IMR-90 (cell line): ENCODE measurements around the gene F12. TPM values are rescaled to one million over a fixed set of nuclear protein-coding genes. Genes with fewer than 3 reads are reported as not detected.

ENCODE experiments used
- ATAC-seq: fragments of 200-7000 bp; cut with Tn5 transposase; 2 replicates; pipeline ENCODE4 v1.9.1; 2020; ENCODE audit warnings: low read depth, mild to moderate bottlenecking, moderate library complexity
- BruUV-seq: library from RNA; stranded (reverse); fragments of 400-500 nt; replicated peaks from 2 replicates; lab custom pipeline; 2021; lab: Mats Ljungman, UMichigan
- CTCF ChIA-PET: fragments of 300-600 bp; formaldehyde crosslinking; extraction: SDS; loops from one replicate; lab custom pipeline; 2021; ENCODE audit warnings: antibody characterized with exemption; lab: Yijun Ruan, JAX
- POLR2A ChIA-PET: fragments of 300-600 bp; sonication (Branson Sonifier 250); formaldehyde crosslinking; loops from one replicate; lab custom pipeline; 2022; ENCODE audit warnings: antibody characterized with exemption; ENCODE audit not compliant: unreplicated experiment; lab: Charles Lee
- DNase-seq: peaks from one replicate; pipeline ENCODE4 v3.0.0; 2013
- H2AFZ ChIP-seq: replicated peaks from 2 replicates; pipeline ENCODE3; 2013; ENCODE audit warnings: low read length, mild to moderate bottlenecking; ENCODE audit not compliant: poor library complexity
- H2AK5ac ChIP-seq: 2 replicates; pipeline ENCODE4 v1.6.1; 2013; ENCODE audit warnings: low read depth, low read length, inconsistent platforms
- H2AK9ac ChIP-seq: replicated peaks from 2 replicates; pipeline ENCODE3; 2013; ENCODE audit warnings: mild to moderate bottlenecking, low read depth, low read length, moderate library complexity; ENCODE audit not compliant: poor library complexity
- H2BK120ac ChIP-seq: 2 replicates; pipeline ENCODE4 v1.6.1; 2013; ENCODE audit warnings: low read depth, low read length, inconsistent platforms
- H2BK15ac ChIP-seq: 3 replicates; pipeline ENCODE4 v1.6.1; 2013; ENCODE audit warnings: low read depth, low read length, inconsistent platforms
- H2BK20ac ChIP-seq: 2 replicates; pipeline ENCODE4 v1.6.1; 2013; ENCODE audit warnings: low read depth, mild to moderate bottlenecking, inconsistent platforms, low read length, moderate library complexity
- H2BK5ac ChIP-seq: 2 replicates; pipeline ENCODE4 v1.6.1; 2013; ENCODE audit warnings: mild to moderate bottlenecking, low read depth, low read length, inconsistent platforms; ENCODE audit not compliant: poor library complexity, severe bottlenecking
- H3K14ac ChIP-seq: replicated peaks from 2 replicates; pipeline ENCODE4 v1.6.1; 2013; ENCODE audit warnings: low read depth, low read length, inconsistent platforms
- H3K18ac ChIP-seq: 2 replicates; pipeline ENCODE4 v1.6.1; 2013; ENCODE audit warnings: low read depth, low read length, control low read depth
- H3K23ac ChIP-seq: 2 replicates; pipeline ENCODE4 v1.6.1; 2013; ENCODE audit warnings: low read depth, low read length, inconsistent platforms
- H3K27ac ChIP-seq: 2 replicates; pipeline ENCODE4 v1.5.1; 2013; ENCODE audit warnings: mild to moderate bottlenecking, control low read depth, low read length; ENCODE audit not compliant: insufficient read depth
- H3K27me3 ChIP-seq: 2 replicates; pipeline ENCODE4 v1.6.1; 2013; ENCODE audit warnings: low read length; ENCODE audit not compliant: control insufficient read depth, insufficient read depth
- H3K36me3 ChIP-seq: 2 replicates; pipeline ENCODE4 v1.6.1; 2013; ENCODE audit warnings: low read length, mixed read lengths; ENCODE audit not compliant: control insufficient read depth, insufficient read depth
- H3K4ac ChIP-seq: 2 replicates; pipeline ENCODE4 v1.6.1; 2013; ENCODE audit warnings: low read depth, low read length, inconsistent platforms
- H3K4me1 ChIP-seq: 2 replicates; pipeline ENCODE4 v1.6.1; 2013; ENCODE audit warnings: low read length, mixed read lengths; ENCODE audit not compliant: control insufficient read depth, insufficient read depth
- H3K4me2 ChIP-seq: 2 replicates; pipeline ENCODE4 v1.6.1; 2013; ENCODE audit warnings: low read depth, mild to moderate bottlenecking, control low read depth, low read length, moderate library complexity
- H3K4me3 ChIP-seq: 2 replicates; pipeline ENCODE4 v1.5.1; 2013; ENCODE audit warnings: low read depth, mild to moderate bottlenecking, control low read depth, low read length, moderate library complexity; ENCODE audit not compliant: insufficient read depth
- H3K56ac ChIP-seq: 2 replicates; pipeline ENCODE4 v1.6.1; 2013; ENCODE audit warnings: low read length, inconsistent platforms; ENCODE audit not compliant: insufficient read depth; ENCODE audit errors: extremely low read depth
- H3K79me1 ChIP-seq, 2 experiments: 2 replicates each; pipeline ENCODE4 v1.6.1; 2013; ENCODE audit warnings: low read length in 2 of 2, inconsistent platforms in 1 of 2, low read depth in 1 of 2
- H3K9ac ChIP-seq: 2 replicates; pipeline ENCODE4 v1.6.1; 2013; ENCODE audit warnings: low read depth, low read length, control low read depth
- H3K9me1 ChIP-seq: 2 replicates; pipeline ENCODE4 v1.6.1; 2013; ENCODE audit warnings: low read length, inconsistent platforms; ENCODE audit not compliant: insufficient read depth
- H3K9me3 ChIP-seq: 2 replicates; pipeline ENCODE4 v1.6.1; 2013; ENCODE audit warnings: low read length; ENCODE audit not compliant: control insufficient read depth, insufficient read depth
- H4K20me1 ChIP-seq: 2 replicates; pipeline ENCODE4 v1.6.1; 2013; ENCODE audit warnings: low read length, inconsistent platforms; ENCODE audit not compliant: insufficient read depth
- H4K5ac ChIP-seq: 2 replicates; pipeline ENCODE4 v1.6.1; 2013; ENCODE audit warnings: mild to moderate bottlenecking, low read depth, low read length, control low read depth
- H4K8ac ChIP-seq, 2 experiments: 2 replicates each; pipeline ENCODE4 v1.6.1; 2013; ENCODE audit warnings: low read depth in 2 of 2, low read length in 2 of 2, control low read depth in 1 of 2, inconsistent platforms in 1 of 2
- H4K91ac ChIP-seq: 2 replicates; pipeline ENCODE4 v1.6.1; 2013; ENCODE audit warnings: low read depth, low read length, inconsistent platforms; ENCODE audit not compliant: insufficient read depth
- BHLHE40 ChIP-seq: fragments of 150-350 bp; IDR thresholded peaks from 2 replicates; pipeline ENCODE4 v1.6.1; 2016; ENCODE audit warnings: mild to moderate bottlenecking, low read depth, low read length
- CEBPB ChIP-seq: IDR thresholded peaks from 2 replicates; pipeline ENCODE4 v1.6.1; 2012; ENCODE audit warnings: low read depth, low read length, improper control_type of control experiment
- CHD1 ChIP-seq: IDR thresholded peaks from 2 replicates; pipeline ENCODE4 v1.6.1; 2012; ENCODE audit warnings: low read depth, low read length, improper control_type of control experiment
- FOS ChIP-seq: fragments of 150-350 bp; IDR thresholded peaks from 2 replicates; pipeline ENCODE4 v1.6.1; 2016; ENCODE audit warnings: low read depth, low read length
- MAFK ChIP-seq: IDR thresholded peaks from 2 replicates; pipeline ENCODE4 v1.6.1; 2012; ENCODE audit warnings: low read depth, low read length, improper control_type of control experiment
- MAZ ChIP-seq: IDR thresholded peaks from 2 replicates; pipeline ENCODE4 v1.6.1; 2012; ENCODE audit warnings: low read depth, mild to moderate bottlenecking, low read length, improper control_type of control experiment, moderate library complexity, borderline replicate concordance
- MXI1 ChIP-seq: IDR thresholded peaks from 2 replicates; pipeline ENCODE4 v1.6.1; 2012; ENCODE audit warnings: low read depth, mild to moderate bottlenecking, low read length, moderate library complexity, borderline replicate concordance
- NFE2L2 ChIP-seq: fragments of 150-350 bp; IDR thresholded peaks from 2 replicates; pipeline ENCODE4 v1.6.1; 2016; ENCODE audit warnings: low read depth, mild to moderate bottlenecking, low read length
- POLR2A ChIP-seq: IDR thresholded peaks from 2 replicates; pipeline ENCODE4 v1.6.1; 2012; ENCODE audit warnings: mild to moderate bottlenecking, low read depth, low read length
- RAD21 ChIP-seq: IDR thresholded peaks from 2 replicates; pipeline ENCODE4 v1.6.1; 2012; ENCODE audit warnings: low read length, improper control_type of control experiment
- RCOR1 ChIP-seq: IDR thresholded peaks from 2 replicates; pipeline ENCODE4 v1.6.1; 2012; ENCODE audit warnings: mild to moderate bottlenecking, low read length, improper control_type of control experiment; ENCODE audit not compliant: insufficient replicate concordance
- RFX5 ChIP-seq: IDR thresholded peaks from 2 replicates; pipeline ENCODE4 v1.8.0; 2012; ENCODE audit warnings: low read depth, mild to moderate bottlenecking, low read length, moderate library complexity
- SMC3 ChIP-seq: fragments of 150-350 bp; IDR thresholded peaks from 2 replicates; pipeline ENCODE4 v1.6.1; 2016; ENCODE audit warnings: low read depth, mild to moderate bottlenecking, antibody characterized with exemption, low read length, moderate library complexity
- WGBS, 2 experiments: methylation state at CpG; one replicate each; pipeline versions ENCODE4 v1.1.5 to v1.1.7; 2013; ENCODE audit warnings: missing lambda C conversion rate in 2 of 2; ENCODE audit not compliant: insufficient read length in 1 of 2; ENCODE audit errors: extremely low coverage in 2 of 2; 5-methylcytosine and 5-hydroxymethylcytosine counted together
- dilution Hi-C: fragments of 300-500 bp; cut with HindIII; formaldehyde crosslinking; loops from one replicate; pipeline ENCODE4 v1.14.3; 2018; ENCODE audit warnings: low sequenced_read_pairs; ENCODE audit not compliant: unreplicated experiment
- in situ Hi-C: fragments of 300-500 bp; cut with MboI; formaldehyde crosslinking; loops from 3 replicates; pipeline ENCODE4 v1.14.3; 2019; ENCODE audit warnings: low sequenced_read_pairs, inconsistent platforms, mixed read lengths
- intact Hi-C: fragments of 100-400 bp; cut with micrococcal nuclease; formaldehyde crosslinking; loops from 2 replicates; pipeline ENCODE4 v1.10.0; 2022
- polyA plus RNA-seq, 3 experiments: library from polyadenylated mRNA; depleted of rRNA; stranded (reverse); fragments of >200 nt; gene quantifications; 2 replicates each; pipeline ENCODE4 v1.2.3, GENCODE V29; 2012; ENCODE audit warnings: low replicate concordance in 1 of 3
- total RNA-seq: library from RNA; depleted of rRNA; stranded (reverse); fragments of >200 nt; gene quantifications from 2 replicates; pipeline ENCODE4 v1.2.3, GENCODE V29; 2012
- TF ChIP-seq, protein P1 (sequence below): fragments of 150-350 bp; IDR thresholded peaks from 2 replicates; pipeline ENCODE4 v1.6.1; 2017; ENCODE audit warnings: mild to moderate bottlenecking, antibody characterized with exemption, low read length, low read depth
- TF ChIP-seq, protein P2 (sequence below): fragments of 150-350 bp; IDR thresholded peaks from 2 replicates; pipeline ENCODE4 v1.6.1; 2016; ENCODE audit warnings: low read depth, mild to moderate bottlenecking, low read length, moderate library complexity, borderline replicate concordance
- TF ChIP-seq, protein P3 (sequence below): conservative IDR thresholded peaks from 2 replicates; pipeline ENCODE4 v1.5.1; 2012; ENCODE audit warnings: mild to moderate bottlenecking, low read depth, low read length, improper control_type of control experiment

Gene F12
- total and polyA plus RNA-seq, 2 of the 4 experiments (the other 2 are of a cell fraction) = 0.36 to 1.2 TPM

DNA sequence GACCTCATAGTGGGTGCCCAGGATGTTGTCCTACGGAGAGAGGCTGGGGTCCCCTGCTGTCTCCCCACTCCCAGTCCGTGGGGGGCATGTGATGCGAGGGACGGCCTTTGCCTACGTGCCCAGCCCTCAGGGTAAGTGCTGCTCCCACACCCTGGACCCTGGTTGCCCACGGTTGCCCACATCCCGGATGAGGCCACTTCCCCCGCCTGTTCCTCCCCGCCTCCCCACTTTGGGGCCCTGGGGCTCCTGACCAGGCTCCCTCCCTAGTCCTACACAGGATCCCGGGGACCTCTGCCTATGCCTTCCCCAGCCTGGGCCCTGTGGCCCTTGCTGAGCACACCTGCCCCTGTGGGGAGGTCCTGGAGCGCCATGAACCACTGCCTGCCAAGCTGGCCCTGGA is 23.6 kb downstream of the F12 start:
- peaks cover 19% of the 10 kb centered on the region for H4K20me1 ChIP-seq
- no peak overlapping the region for H3K4ac ChIP-seq
- ATAC-seq = no peak
- H3K18ac ChIP-seq = no peak overlapping the region
- H4K91ac ChIP-seq = no peak overlapping the region
- dilution Hi-C loops = no loop called here
- peaks cover 37% of the 10 kb centered on the region for H3K27me3 ChIP-seq
- H3K27ac ChIP-seq = no peak overlapping the region
- no peak overlapping the region for H2BK15ac ChIP-seq
- H4K5ac ChIP-seq = no peak overlapping the region
- no peak overlapping the region for H2BK20ac ChIP-seq
- H3K4me1 ChIP-seq = peaks cover 21% of the 10 kb centered on the region
- H3K9me1 ChIP-seq = peaks cover 13% of the 10 kb centered on the region
- POLR2A ChIA-PET = no interaction called here
- peaks cover 0 to 2% of the 10 kb centered on the region in 2 experiments; a peak in 1 of 4 replicates for H3K79me1 ChIP-seq
- no peak overlapping the region for H3K9ac ChIP-seq
- H2BK5ac ChIP-seq = no peak overlapping the region
- no peak overlapping the region for H2AK5ac ChIP-seq
- H3K9me3 ChIP-seq = no peaks in the 10 kb centered on the region
- H2AFZ ChIP-seq = no peak overlapping the region
- no peak overlapping the region for H3K23ac ChIP-seq
- no peaks in the 10 kb centered on the region for H3K36me3 ChIP-seq
- no peak overlapping the region for H3K14ac ChIP-seq
- 79% methylated on average over 4 of the region's 11 CpGs; no CpG with 5 or more reads in 1 of the 2 experiments for WGBS, 2 experiments
- no peak overlapping the region for H3K4me3 ChIP-seq
- H4K8ac ChIP-seq = no peak overlapping the region
- in situ Hi-C loops = no loop called here
- intact Hi-C loops = no loop called here
- H3K56ac ChIP-seq = no peak overlapping the region
- no peak overlapping the region for H3K4me2 ChIP-seq
- TF ChIP-seq NFE2L2 = no peak
- TF ChIP-seq RAD21 = no peak
- TF ChIP-seq CHD1 = no peak
- TF ChIP-seq, protein P1, sequence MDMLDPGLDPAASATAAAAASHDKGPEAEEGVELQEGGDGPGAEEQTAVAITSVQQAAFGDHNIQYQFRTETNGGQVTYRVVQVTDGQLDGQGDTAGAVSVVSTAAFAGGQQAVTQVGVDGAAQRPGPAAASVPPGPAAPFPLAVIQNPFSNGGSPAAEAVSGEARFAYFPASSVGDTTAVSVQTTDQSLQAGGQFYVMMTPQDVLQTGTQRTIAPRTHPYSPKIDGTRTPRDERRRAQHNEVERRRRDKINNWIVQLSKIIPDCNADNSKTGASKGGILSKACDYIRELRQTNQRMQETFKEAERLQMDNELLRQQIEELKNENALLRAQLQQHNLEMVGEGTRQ = no peak
- TF ChIP-seq, protein P2, sequence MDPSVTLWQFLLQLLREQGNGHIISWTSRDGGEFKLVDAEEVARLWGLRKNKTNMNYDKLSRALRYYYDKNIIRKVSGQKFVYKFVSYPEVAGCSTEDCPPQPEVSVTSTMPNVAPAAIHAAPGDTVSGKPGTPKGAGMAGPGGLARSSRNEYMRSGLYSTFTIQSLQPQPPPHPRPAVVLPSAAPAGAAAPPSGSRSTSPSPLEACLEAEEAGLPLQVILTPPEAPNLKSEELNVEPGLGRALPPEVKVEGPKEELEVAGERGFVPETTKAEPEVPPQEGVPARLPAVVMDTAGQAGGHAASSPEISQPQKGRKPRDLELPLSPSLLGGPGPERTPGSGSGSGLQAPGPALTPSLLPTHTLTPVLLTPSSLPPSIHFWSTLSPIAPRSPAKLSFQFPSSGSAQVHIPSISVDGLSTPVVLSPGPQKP = no peak
- no peak for TF ChIP-seq MAFK
- TF ChIP-seq, protein P3, sequence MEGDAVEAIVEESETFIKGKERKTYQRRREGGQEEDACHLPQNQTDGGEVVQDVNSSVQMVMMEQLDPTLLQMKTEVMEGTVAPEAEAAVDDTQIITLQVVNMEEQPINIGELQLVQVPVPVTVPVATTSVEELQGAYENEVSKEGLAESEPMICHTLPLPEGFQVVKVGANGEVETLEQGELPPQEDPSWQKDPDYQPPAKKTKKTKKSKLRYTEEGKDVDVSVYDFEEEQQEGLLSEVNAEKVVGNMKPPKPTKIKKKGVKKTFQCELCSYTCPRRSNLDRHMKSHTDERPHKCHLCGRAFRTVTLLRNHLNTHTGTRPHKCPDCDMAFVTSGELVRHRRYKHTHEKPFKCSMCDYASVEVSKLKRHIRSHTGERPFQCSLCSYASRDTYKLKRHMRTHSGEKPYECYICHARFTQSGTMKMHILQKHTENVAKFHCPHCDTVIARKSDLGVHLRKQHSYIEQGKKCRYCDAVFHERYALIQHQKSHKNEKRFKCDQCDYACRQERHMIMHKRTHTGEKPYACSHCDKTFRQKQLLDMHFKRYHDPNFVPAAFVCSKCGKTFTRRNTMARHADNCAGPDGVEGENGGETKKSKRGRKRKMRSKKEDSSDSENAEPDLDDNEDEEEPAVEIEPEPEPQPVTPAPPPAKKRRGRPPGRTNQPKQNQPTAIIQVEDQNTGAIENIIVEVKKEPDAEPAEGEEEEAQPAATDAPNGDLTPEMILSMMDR = no peak
- no peak for TF ChIP-seq CEBPB
- TF ChIP-seq MXI1 = no peak
- TF ChIP-seq RCOR1 = no peak
- no peak for TF ChIP-seq SMC3
- TF ChIP-seq FOS = no peak
- TF ChIP-seq RFX5 = no peak
- no peak for TF ChIP-seq POLR2A
- no peak for TF ChIP-seq MAZ
- TF ChIP-seq BHLHE40 = no peak
- no peak overlapping the region for H2AK9ac ChIP-seq
- DNase-seq = no peak
- H2BK120ac ChIP-seq = no peak overlapping the region
- CTCF ChIA-PET = no interaction called here
- BruUV-seq = no TSS peak
